IMR-90 (cell line): Measurements from ENCODE around the gene AGBL2. TPM values are rescaled to one million over a fixed set of nuclear protein-coding genes. Genes with fewer than 3 reads are reported as not detected.
A peak's percentile ranks its signal among the peaks of the same experiment; 100 is the strongest.

ENCODE experiments used
- ATAC-seq: fragments of 200-7000 bp; cut with Tn5 transposase; 2 replicates; pipeline ENCODE4 v1.9.1; 2020; ENCODE audit warnings: low read depth, mild to moderate bottlenecking, moderate library complexity
- BruUV-seq: library from RNA; stranded (reverse); fragments of 400-500 nt; replicated peaks from 2 replicates; lab custom pipeline; 2021; lab: Mats Ljungman, UMichigan
- CTCF ChIA-PET: fragments of 300-600 bp; formaldehyde crosslinking; extraction: SDS; loops from one replicate; lab custom pipeline; 2021; ENCODE audit warnings: antibody characterized with exemption; lab: Yijun Ruan, JAX
- POLR2A ChIA-PET: fragments of 300-600 bp; sonication (Branson Sonifier 250); formaldehyde crosslinking; loops from one replicate; lab custom pipeline; 2022; ENCODE audit warnings: antibody characterized with exemption; ENCODE audit not compliant: unreplicated experiment; lab: Charles Lee
- DNase-seq: peaks from one replicate; pipeline ENCODE4 v3.0.0; 2013
- H2AFZ ChIP-seq: replicated peaks from 2 replicates; pipeline ENCODE3; 2013; ENCODE audit warnings: low read length, mild to moderate bottlenecking; ENCODE audit not compliant: poor library complexity
- H2AK5ac ChIP-seq: 2 replicates; pipeline ENCODE4 v1.6.1; 2013; ENCODE audit warnings: low read depth, low read length, inconsistent platforms
- H2AK9ac ChIP-seq: replicated peaks from 2 replicates; pipeline ENCODE3; 2013; ENCODE audit warnings: mild to moderate bottlenecking, low read depth, low read length, moderate library complexity; ENCODE audit not compliant: poor library complexity
- H2BK120ac ChIP-seq: 2 replicates; pipeline ENCODE4 v1.6.1; 2013; ENCODE audit warnings: low read depth, low read length, inconsistent platforms
- H2BK15ac ChIP-seq: 3 replicates; pipeline ENCODE4 v1.6.1; 2013; ENCODE audit warnings: low read depth, low read length, inconsistent platforms
- H2BK20ac ChIP-seq: 2 replicates; pipeline ENCODE4 v1.6.1; 2013; ENCODE audit warnings: low read depth, mild to moderate bottlenecking, inconsistent platforms, low read length, moderate library complexity
- H2BK5ac ChIP-seq: 2 replicates; pipeline ENCODE4 v1.6.1; 2013; ENCODE audit warnings: mild to moderate bottlenecking, low read depth, low read length, inconsistent platforms; ENCODE audit not compliant: poor library complexity, severe bottlenecking
- H3K14ac ChIP-seq: replicated peaks from 2 replicates; pipeline ENCODE4 v1.6.1; 2013; ENCODE audit warnings: low read depth, low read length, inconsistent platforms
- H3K18ac ChIP-seq: 2 replicates; pipeline ENCODE4 v1.6.1; 2013; ENCODE audit warnings: low read depth, low read length, control low read depth
- H3K23ac ChIP-seq: 2 replicates; pipeline ENCODE4 v1.6.1; 2013; ENCODE audit warnings: low read depth, low read length, inconsistent platforms
- H3K27ac ChIP-seq: 2 replicates; pipeline ENCODE4 v1.5.1; 2013; ENCODE audit warnings: mild to moderate bottlenecking, control low read depth, low read length; ENCODE audit not compliant: insufficient read depth
- H3K27me3 ChIP-seq: 2 replicates; pipeline ENCODE4 v1.6.1; 2013; ENCODE audit warnings: low read length; ENCODE audit not compliant: control insufficient read depth, insufficient read depth
- H3K36me3 ChIP-seq: 2 replicates; pipeline ENCODE4 v1.6.1; 2013; ENCODE audit warnings: low read length, mixed read lengths; ENCODE audit not compliant: control insufficient read depth, insufficient read depth
- H3K4ac ChIP-seq: 2 replicates; pipeline ENCODE4 v1.6.1; 2013; ENCODE audit warnings: low read depth, low read length, inconsistent platforms
- H3K4me1 ChIP-seq: 2 replicates; pipeline ENCODE4 v1.6.1; 2013; ENCODE audit warnings: low read length, mixed read lengths; ENCODE audit not compliant: control insufficient read depth, insufficient read depth
- H3K4me2 ChIP-seq: 2 replicates; pipeline ENCODE4 v1.6.1; 2013; ENCODE audit warnings: low read depth, mild to moderate bottlenecking, control low read depth, low read length, moderate library complexity
- H3K4me3 ChIP-seq: 2 replicates; pipeline ENCODE4 v1.5.1; 2013; ENCODE audit warnings: low read depth, mild to moderate bottlenecking, control low read depth, low read length, moderate library complexity; ENCODE audit not compliant: insufficient read depth
- H3K56ac ChIP-seq: 2 replicates; pipeline ENCODE4 v1.6.1; 2013; ENCODE audit warnings: low read length, inconsistent platforms; ENCODE audit not compliant: insufficient read depth; ENCODE audit errors: extremely low read depth
- H3K79me1 ChIP-seq, 2 experiments: 2 replicates each; pipeline ENCODE4 v1.6.1; 2013; ENCODE audit warnings: low read length in 2 of 2, inconsistent platforms in 1 of 2, low read depth in 1 of 2
- H3K9ac ChIP-seq: 2 replicates; pipeline ENCODE4 v1.6.1; 2013; ENCODE audit warnings: low read depth, low read length, control low read depth
- H3K9me1 ChIP-seq: 2 replicates; pipeline ENCODE4 v1.6.1; 2013; ENCODE audit warnings: low read length, inconsistent platforms; ENCODE audit not compliant: insufficient read depth
- H3K9me3 ChIP-seq: 2 replicates; pipeline ENCODE4 v1.6.1; 2013; ENCODE audit warnings: low read length; ENCODE audit not compliant: control insufficient read depth, insufficient read depth
- H4K20me1 ChIP-seq: 2 replicates; pipeline ENCODE4 v1.6.1; 2013; ENCODE audit warnings: low read length, inconsistent platforms; ENCODE audit not compliant: insufficient read depth
- H4K5ac ChIP-seq: 2 replicates; pipeline ENCODE4 v1.6.1; 2013; ENCODE audit warnings: mild to moderate bottlenecking, low read depth, low read length, control low read depth
- H4K8ac ChIP-seq, 2 experiments: 2 replicates each; pipeline ENCODE4 v1.6.1; 2013; ENCODE audit warnings: low read depth in 2 of 2, low read length in 2 of 2, control low read depth in 1 of 2, inconsistent platforms in 1 of 2
- H4K91ac ChIP-seq: 2 replicates; pipeline ENCODE4 v1.6.1; 2013; ENCODE audit warnings: low read depth, low read length, inconsistent platforms; ENCODE audit not compliant: insufficient read depth
- CEBPB ChIP-seq: IDR thresholded peaks from 2 replicates; pipeline ENCODE4 v1.6.1; 2012; ENCODE audit warnings: low read depth, low read length, improper control_type of control experiment
- MAFK ChIP-seq: IDR thresholded peaks from 2 replicates; pipeline ENCODE4 v1.6.1; 2012; ENCODE audit warnings: low read depth, low read length, improper control_type of control experiment
- SMC3 ChIP-seq: fragments of 150-350 bp; IDR thresholded peaks from 2 replicates; pipeline ENCODE4 v1.6.1; 2016; ENCODE audit warnings: low read depth, mild to moderate bottlenecking, antibody characterized with exemption, low read length, moderate library complexity
- WGBS, 2 experiments: methylation state at CpG; one replicate each; pipeline versions ENCODE4 v1.1.5 to v1.1.7; 2013; ENCODE audit warnings: missing lambda C conversion rate in 2 of 2; ENCODE audit not compliant: insufficient read length in 1 of 2; ENCODE audit errors: extremely low coverage in 2 of 2; 5-methylcytosine and 5-hydroxymethylcytosine counted together
- dilution Hi-C: fragments of 300-500 bp; cut with HindIII; formaldehyde crosslinking; loops from one replicate; pipeline ENCODE4 v1.14.3; 2018; ENCODE audit warnings: low sequenced_read_pairs; ENCODE audit not compliant: unreplicated experiment
- in situ Hi-C: fragments of 300-500 bp; cut with MboI; formaldehyde crosslinking; loops from 3 replicates; pipeline ENCODE4 v1.14.3; 2019; ENCODE audit warnings: low sequenced_read_pairs, inconsistent platforms, mixed read lengths
- intact Hi-C: fragments of 100-400 bp; cut with micrococcal nuclease; formaldehyde crosslinking; loops from 2 replicates; pipeline ENCODE4 v1.10.0; 2022
- polyA plus RNA-seq, 3 experiments: library from polyadenylated mRNA; depleted of rRNA; stranded (reverse); fragments of >200 nt; gene quantifications; 2 replicates each; pipeline ENCODE4 v1.2.3, GENCODE V29; 2012; ENCODE audit warnings: low replicate concordance in 1 of 3
- total RNA-seq: library from RNA; depleted of rRNA; stranded (reverse); fragments of >200 nt; gene quantifications from 2 replicates; pipeline ENCODE4 v1.2.3, GENCODE V29; 2012

The AGBL2 gene
- total and polyA plus RNA-seq, 2 of the 4 experiments (the other 2 are of a cell fraction): 0.36 to 1.2 TPM

GRCh38 chr11:47714554-47715081, 551 bp downstream of the AGBL2 start:
- Histone ChIP-seq H3K79me1 (peaks cover 3 to 6% of the 10 kb centered on the region in 2 experiments; a peak in 1 of 4 replicates), H2AK5ac (no peak overlapping the region), H2AFZ (peak overlapping the region; percentile 98), H3K27me3 (no peaks in the 10 kb centered on the region), H3K23ac (peak overlapping the region; percentile 74; the same call in 1 of the 2 replicates), H3K9me1 (0 out of 2 replicates have a peak, but pooled peaks cover 4% of the 10 kb centered on the region), H3K9me3 (no peaks in the 10 kb centered on the region), H2BK5ac (peak overlapping the region; percentile 7), H3K9ac (peak overlapping the region; percentile 56), H3K4me2 (peak overlapping the region; percentile 89), H2AK9ac (peak overlapping the region; percentile 93), H3K4ac (peak overlapping the region; percentile 65), H3K4me3 (peak overlapping the region; percentile 50), H3K56ac (no peak overlapping the region), H2BK15ac (no peak overlapping the region), H3K36me3 (peaks cover 16% of the 10 kb centered on the region), H3K14ac (peak overlapping the region; percentile 88), H2BK120ac (no peak overlapping the region), H3K27ac (peak overlapping the region; percentile 52), H3K18ac (no peak overlapping the region), H4K8ac (peak overlapping the region; percentile 84 to 90), H3K4me1 (no peaks in the 10 kb centered on the region; the same call in 1 of the 2 replicates), H4K5ac (peak overlapping the region; percentile 4), H4K91ac (0 out of 2 replicates have a peak overlapping the region, but pooled peaks have one; percentile 64), H4K20me1 (no peaks in the 10 kb centered on the region), H2BK20ac (no peak overlapping the region)
- ATAC-seq (peak; percentile 56), DNase-seq (no peak)
- dilution Hi-C loops (no loop called here), intact Hi-C loops (loop anchor here (2.0 kb wide), 1 partner anchor 72 kb away; the partner anchor contains the start of gene MTCH2), in situ Hi-C loops (loop anchor here (5.0 kb wide), 1 partner anchor 72 kb away; the partner anchor contains the start of gene MTCH2)
- no peak for TF ChIP-seq MAFK
- TF ChIP-seq CEBPB: peak; percentile 54; the same call in 1 of the 2 replicates
- no peak for TF ChIP-seq SMC3
- no TSS peak for BruUV-seq
- ChIA-PET CTCF (no interaction called here), POLR2A (interaction anchor here (0.6 kb wide), 1 partner anchor 9 kb away, joined by 3 read pairs; no protein-coding TSS in a partner anchor)
- 0% methylated on average over 4 of the region's 19 CpGs; no CpG with 5 or more reads in 1 of the 2 experiments for WGBS, 2 experiments
